ENCODE measurements around the gene CHTF18. TPM values are rescaled to one million over a fixed set of nuclear protein-coding genes. Genes with fewer than 3 reads are reported as not detected.

The CHTF18 gene
- total and polyA plus RNA-seq, 4 donors = 7.5 to 17.4 (median 14.9) TPM

DNA sequence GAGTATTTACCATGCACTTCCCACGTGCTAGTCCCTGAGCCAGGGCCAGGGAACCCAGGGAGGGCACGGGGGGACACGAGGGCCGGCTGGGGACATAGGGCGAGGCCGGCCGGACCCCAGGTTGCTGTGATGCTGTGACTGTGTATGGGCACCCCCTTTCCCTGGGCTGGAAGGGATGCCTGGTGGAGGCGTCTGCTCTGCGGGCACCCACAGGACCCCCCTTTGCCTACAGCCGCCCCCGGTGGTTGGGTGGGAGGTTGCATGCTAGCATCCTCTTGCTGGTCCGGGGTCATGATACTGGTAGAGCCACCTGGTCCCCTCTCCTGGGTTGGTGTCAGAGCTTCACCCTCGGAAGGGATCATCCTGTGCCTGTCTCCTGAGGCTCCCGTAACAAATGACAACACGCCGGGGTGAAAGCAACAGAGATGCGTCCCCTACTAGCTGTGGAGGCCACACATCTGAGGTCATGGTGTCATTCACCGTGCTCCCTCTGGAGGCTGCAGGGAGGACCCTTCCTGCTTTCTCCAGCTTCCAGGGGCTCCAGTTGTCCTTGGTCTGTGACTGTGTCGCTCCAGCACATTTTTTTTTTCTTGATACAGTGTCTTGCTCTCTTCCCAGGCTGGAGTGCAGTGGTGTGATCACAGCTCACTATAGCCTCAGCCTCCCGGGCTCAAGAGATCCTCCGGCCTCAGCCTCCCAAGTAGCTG lies 44.5 kb upstream of the CHTF18 start:
- Histone ChIP-seq H3K4me3 (no peak overlapping the region), H3K27me3 (ENCODE audit: control insufficient read depth in 3 of 3, insufficient read depth in 3 of 3, low read length in 2 of 3) (no peaks in the 10 kb centered on the region), H3K27ac (ENCODE audit: low read depth in 1 of 2, low read length in 1 of 2) (no peak overlapping the region), H3K36me3 (ENCODE audit: control insufficient read depth in 4 of 4, insufficient read depth in 4 of 4, low read length in 4 of 4) (peaks cover 0 to 2% (median 0%) of the 10 kb centered on the region in 4 donors), H3K9me3 (ENCODE audit: control insufficient read depth in 4 of 4, insufficient read depth in 3 of 4, low read length in 3 of 4) (no peaks in the 10 kb centered on the region), H3K9ac (ENCODE audit: insufficient read depth in 1 of 2, low read length in 2 of 2) (no peak overlapping the region), H3K4me1 (ENCODE audit: control insufficient read depth in 5 of 5, insufficient read depth in 5 of 5, low read length in 5 of 5) (peaks cover 0 to 13% (median 5%) of the 10 kb centered on the region in 5 donors)
- ATAC-seq (ENCODE audit: insufficient read depth, low FRiP score) (no peak), DNase-seq (no peak)
- TF ChIP-seq, protein P1, sequence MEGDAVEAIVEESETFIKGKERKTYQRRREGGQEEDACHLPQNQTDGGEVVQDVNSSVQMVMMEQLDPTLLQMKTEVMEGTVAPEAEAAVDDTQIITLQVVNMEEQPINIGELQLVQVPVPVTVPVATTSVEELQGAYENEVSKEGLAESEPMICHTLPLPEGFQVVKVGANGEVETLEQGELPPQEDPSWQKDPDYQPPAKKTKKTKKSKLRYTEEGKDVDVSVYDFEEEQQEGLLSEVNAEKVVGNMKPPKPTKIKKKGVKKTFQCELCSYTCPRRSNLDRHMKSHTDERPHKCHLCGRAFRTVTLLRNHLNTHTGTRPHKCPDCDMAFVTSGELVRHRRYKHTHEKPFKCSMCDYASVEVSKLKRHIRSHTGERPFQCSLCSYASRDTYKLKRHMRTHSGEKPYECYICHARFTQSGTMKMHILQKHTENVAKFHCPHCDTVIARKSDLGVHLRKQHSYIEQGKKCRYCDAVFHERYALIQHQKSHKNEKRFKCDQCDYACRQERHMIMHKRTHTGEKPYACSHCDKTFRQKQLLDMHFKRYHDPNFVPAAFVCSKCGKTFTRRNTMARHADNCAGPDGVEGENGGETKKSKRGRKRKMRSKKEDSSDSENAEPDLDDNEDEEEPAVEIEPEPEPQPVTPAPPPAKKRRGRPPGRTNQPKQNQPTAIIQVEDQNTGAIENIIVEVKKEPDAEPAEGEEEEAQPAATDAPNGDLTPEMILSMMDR (IDR thresholded peaks at IDR 0.05; ENCODE audit: control extremely low read depth, extremely low read depth) = no peak
- 80 to 82% methylated on average over 21 of the region's 21 CpGs for WGBS, 2 donors

DNA sequence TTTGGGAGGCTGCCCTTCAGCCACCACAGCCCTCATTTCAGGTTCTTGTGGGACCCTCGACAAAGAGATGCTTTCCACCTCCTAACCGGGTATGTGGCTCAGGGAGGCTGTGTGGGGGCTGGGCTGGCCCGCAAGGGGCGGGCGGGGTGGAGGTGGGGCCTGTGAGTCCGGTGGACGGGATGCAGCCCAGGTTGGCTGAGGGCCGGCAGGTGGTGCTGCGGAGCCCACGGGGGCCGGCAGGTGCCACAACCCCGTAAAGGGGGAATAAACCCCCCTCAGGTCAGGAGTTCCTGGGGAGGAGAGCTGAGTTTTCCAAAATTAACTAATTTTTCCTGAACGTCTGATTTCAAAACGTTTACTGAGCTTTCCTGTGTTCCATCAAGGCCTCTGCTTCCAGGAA lies 42.7 kb upstream of the CHTF18 start:
- H3K36me3 ChIP-seq (ENCODE audit: control insufficient read depth in 4 of 4, insufficient read depth in 4 of 4, low read length in 4 of 4) = no peaks in the 10 kb centered on the region

DNA sequence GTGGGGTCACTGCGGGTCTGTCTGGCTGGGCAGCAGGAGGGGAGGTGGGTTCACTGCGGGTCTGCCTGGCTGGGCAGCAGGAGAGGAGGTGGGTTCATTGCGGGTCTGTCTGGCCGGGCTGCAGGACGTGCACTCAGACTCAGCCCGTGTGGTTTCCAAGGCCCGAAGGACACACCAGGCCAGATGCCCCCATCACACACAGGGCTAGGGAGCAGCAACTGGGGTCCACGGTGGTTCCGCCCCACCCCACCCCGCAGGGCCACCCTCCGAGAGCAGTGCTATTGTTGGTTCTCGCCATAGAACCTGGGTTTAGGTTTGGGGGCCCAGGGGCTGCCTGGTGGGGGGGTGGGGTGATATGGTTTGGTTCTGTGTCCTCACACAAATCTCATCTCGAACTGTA lies 41.8 kb upstream of the CHTF18 start:
- no peaks in the 10 kb centered on the region for H3K9me3 ChIP-seq (ENCODE audit: control insufficient read depth in 4 of 4, insufficient read depth in 3 of 4, low read length in 3 of 4)
- DNase-seq (no peak), ATAC-seq (ENCODE audit: insufficient read depth, low FRiP score) (no peak)
- WGBS, 2 donors = 79 to 86% methylated on average over 13 of the region's 13 CpGs
- no peak overlapping the region for H3K27ac ChIP-seq (ENCODE audit: low read depth in 1 of 2, low read length in 1 of 2)
- no peaks in the 10 kb centered on the region for H3K36me3 ChIP-seq (ENCODE audit: control insufficient read depth in 4 of 4, insufficient read depth in 4 of 4, low read length in 4 of 4)
- TF ChIP-seq, protein P1 (IDR thresholded peaks at IDR 0.05; ENCODE audit: control extremely low read depth, extremely low read depth) = no peak
- no peak overlapping the region for H3K4me3 ChIP-seq
- no peak overlapping the region for H3K9ac ChIP-seq (ENCODE audit: insufficient read depth in 1 of 2, low read length in 2 of 2)
- H3K27me3 ChIP-seq (ENCODE audit: control insufficient read depth in 3 of 3, insufficient read depth in 3 of 3, low read length in 2 of 3) = no peaks in the 10 kb centered on the region
- no peaks in the 10 kb centered on the region for H3K4me1 ChIP-seq (ENCODE audit: control insufficient read depth in 5 of 5, insufficient read depth in 5 of 5, low read length in 5 of 5)

More for the DNA sequence above, 42.7 kb upstream of the CHTF18 start:
- Histone ChIP-seq H3K9ac (ENCODE audit: insufficient read depth in 1 of 2, low read length in 2 of 2) (no peak overlapping the region), H3K4me3 (no peak overlapping the region), H3K9me3 (ENCODE audit: control insufficient read depth in 4 of 4, insufficient read depth in 3 of 4, low read length in 3 of 4) (no peaks in the 10 kb centered on the region), H3K27ac (ENCODE audit: low read depth in 1 of 2, low read length in 1 of 2) (no peak overlapping the region), H3K4me1 (ENCODE audit: control insufficient read depth in 5 of 5, insufficient read depth in 5 of 5, low read length in 5 of 5) (peaks cover 0 to 4% (median 0%) of the 10 kb centered on the region in 5 donors), H3K27me3 (ENCODE audit: control insufficient read depth in 3 of 3, insufficient read depth in 3 of 3, low read length in 2 of 3) (no peaks in the 10 kb centered on the region)
- no peak for DNase-seq
- no peak for ATAC-seq (ENCODE audit: insufficient read depth, low FRiP score)
- TF ChIP-seq, protein P1 (IDR thresholded peaks at IDR 0.05; ENCODE audit: control extremely low read depth, extremely low read depth) = no peak
- 2% methylated on average over 14 of the region's 14 CpGs for WGBS, 2 donors

Measured in lung (tissue), 12 donors.